NOMO-1 (cell line): Measurements from ENCODE around the gene ZNF451.

Experiments used
- DNase-seq, 2 experiments: peaks; one replicate each; lab custom pipeline; 2025; ENCODE audit not compliant: unreplicated experiment in 2 of 2; lab: John Stamatoyannopoulos, UW

ZNF451 gene

DNA sequence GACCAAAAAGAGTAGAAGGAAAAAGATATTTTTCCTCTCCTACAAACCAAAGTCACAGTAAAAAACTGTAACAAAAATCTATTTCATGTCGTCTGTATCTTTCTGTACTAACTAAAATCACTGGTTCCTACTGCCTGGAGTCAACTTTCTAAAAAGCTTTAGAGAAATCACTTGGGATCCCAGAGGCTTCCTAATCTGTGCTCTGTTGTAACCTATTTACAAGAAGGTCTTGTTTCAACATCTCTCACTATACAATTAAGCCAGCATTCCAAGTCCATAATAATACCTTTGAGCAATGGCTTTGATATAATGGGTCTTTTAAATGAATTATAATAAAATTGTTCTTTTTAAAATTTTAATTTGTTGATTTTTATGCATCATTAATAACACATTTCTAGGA is 111.7 kb downstream of the ZNF451 start:
- DNase-seq, result no peak

DNA sequence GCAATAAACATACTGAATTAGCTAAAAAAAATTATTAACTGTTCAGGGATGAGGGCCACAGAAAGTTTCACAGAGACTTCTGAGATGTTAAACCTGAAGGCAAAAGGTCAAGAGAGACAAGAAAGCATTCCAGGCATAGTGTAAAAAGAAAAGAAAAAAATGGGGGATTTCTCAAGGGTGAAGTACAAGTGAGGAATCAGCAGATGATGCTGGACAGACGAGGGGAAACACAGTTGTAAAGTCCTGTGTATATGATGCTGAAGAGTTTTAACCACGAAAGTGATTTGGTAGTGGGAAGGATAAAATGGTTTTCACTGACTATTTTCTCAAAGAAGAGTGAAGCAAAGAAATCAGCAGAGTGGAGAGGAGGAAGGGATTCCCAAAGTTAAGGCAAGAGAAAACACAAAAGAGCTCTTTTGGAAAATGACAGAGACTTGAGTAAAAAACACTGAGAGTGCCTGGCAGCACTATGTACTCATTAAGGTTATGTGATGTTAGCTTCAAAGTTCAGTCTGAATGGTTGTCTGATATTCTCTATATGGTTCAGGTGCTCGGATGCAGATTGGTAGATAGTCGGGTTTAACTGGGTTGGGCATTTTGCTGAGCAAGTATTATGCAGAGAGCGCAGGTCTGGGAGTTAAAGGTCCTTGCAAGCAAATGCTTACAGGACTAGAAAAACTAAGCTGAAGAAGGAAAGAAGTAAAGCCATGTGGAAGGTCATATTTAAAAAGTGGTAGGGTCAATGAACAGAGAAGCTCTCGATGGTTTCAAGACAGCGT is 115.8 kb downstream of the ZNF451 start:
- no peak for DNase-seq

DNA sequence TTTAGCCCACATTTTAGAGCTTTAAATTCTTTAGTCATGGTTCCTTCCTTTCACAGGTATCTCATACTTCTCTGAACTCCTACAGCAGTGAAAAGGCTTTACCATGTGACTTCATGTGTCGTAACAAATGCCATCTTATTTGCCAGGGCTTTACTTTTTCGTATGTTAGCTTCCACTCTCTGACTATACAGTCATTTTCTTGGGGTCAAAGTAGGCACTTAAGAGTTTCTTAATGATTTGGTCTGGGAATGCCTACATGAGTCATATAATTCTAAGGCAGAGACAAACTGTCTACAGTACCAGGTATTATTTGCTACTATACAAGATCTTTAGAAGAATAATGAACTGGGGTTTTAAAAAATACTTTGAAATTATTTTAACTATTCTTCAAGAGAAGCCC is 117.2 kb downstream of the ZNF451 start:
- no peak for DNase-seq

DNA sequence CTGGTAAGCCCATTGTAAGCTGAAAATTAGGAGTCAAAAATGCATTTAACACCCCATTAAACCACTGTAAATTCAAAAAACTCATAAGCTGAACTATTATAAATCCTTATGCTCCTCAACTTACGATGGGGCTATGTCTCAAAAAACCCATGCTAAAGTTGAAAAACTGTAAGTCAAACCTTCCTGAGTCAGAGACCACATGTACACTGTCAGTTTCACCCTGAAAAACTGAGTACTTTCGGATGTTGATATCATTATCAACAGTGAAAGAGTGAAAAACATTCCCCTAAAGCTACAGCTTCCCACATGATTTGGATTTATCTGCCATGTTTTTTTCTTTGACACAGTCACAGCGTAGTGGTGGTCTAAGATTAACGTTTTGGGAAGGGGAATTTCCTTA is 117.9 kb downstream of the ZNF451 start:
- DNase-seq, result no peak

DNA sequence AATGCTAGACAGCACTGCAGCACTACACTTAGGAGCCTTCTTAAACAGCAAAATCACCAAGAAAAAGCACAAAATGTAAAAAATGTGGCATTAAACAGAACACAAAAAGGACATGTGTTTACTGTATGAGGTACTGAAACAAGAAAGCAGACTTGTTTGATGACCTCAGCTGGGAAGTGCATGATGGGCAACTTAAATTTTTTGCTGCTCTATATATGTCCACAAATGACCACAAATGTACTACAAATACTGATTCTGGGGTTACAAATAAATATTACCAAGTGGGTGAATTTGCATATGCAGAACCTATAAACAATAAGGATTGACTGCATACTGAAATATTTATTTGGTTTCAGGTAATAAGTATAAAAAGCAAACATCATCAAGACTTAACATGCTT is 119.0 kb downstream of the ZNF451 start:
- no peak for DNase-seq

DNA sequence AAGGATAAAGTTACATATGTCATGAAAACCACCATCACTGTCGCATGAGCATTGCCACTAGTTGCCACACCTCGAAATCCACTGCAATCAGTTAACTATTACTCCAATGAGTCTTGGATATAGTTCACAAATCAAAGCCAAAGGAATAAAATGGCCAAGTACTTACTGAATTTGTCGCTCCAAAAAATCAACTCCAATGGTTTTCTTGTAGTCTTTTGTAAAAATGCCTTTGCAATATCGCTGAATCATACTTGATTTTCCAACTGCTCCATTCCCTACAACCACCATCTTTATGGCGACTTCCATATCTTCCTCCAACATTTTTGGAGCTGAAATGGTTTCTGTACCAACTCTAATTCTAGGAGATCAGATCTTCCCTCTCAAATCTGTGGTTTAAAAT is 120.1 kb downstream of the ZNF451 start:
- no peak for DNase-seq

DNA sequence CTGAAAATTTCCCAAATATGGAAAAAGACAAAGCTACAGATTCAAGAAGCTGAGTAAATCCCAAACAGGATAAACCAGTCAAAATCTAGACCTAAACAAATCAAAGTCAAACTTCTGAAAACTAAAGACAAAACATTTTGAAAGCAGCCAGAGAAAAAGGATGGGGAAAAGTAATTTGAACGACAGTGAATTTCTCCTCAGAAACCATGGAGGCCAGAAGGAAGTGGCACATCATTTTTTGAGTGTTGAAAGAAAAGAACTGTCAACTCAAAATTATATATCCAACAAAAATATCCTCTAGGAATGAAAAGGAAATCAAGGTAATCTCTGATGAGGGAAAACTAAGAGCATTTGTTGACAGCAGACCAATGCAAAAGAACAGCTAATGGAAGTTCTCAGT is 125.3 kb downstream of the ZNF451 start:
- no peak for DNase-seq

DNA sequence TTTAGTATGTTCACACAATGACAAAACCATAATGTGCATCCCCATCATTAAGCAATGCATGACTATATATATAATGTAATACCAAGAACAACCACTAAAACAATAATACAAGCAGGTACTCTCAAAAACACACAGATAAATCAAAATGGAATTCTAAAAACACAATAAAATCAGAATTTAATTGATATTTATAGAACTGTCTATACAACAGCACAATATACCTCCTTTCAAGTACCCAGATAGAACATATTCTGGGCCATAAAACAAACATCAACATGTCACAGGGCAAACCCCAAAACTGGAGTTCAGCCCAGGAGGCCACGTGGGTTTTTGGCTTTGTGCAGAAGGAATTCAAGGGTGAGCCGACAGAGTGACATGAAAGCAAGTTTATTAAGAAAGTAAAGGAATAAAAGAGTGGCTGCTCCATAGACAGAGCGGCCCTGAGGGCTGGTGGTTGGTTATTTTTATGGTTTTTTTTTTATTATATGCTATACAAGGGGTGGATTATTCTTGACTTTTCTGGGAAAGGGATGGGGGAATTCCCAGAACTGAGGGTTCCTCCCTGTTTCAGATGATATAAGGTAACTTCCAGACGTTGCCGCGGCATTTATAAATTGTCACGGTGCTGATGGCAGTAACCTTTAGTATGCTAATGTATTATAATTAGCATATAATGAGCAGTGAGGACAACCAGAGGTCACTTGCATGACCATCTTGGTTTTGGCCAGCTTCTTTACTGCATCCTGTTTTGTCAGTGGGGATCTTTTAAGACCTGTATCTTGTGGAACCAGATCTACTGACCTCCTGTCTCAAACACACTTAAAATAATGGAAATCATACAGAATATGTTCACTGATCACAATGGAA is 126.5 kb downstream of the ZNF451 start:
- DNase-seq, result no peak

DNA sequence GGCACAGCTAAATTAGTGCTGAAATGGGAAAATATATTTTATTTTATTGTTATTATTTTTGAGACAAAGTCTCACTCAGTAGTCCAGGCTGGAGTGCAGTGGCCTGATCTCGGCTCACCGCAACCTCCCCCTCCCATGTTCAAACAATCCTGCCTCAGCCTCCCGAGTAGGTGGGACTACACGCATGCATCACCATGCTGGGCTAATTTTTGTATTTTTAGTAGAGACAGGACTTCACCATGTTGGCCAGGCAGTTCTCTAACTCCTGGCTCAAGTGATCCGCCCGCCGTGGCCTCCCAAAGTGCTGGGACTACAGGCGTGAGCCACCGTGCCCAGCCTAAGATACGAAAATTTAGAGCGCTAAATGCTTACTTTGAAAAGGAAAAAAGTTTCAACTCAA is 127.3 kb downstream of the ZNF451 start:
- no peak for DNase-seq
